RWPE2 (cell line): ENCODE data around the gene ZNF366.

Experiments
- ATAC-seq: fragments of 200-7000 bp; cut with Tn5 transposase; 3 replicates; pipeline ENCODE4 v1.9.1; 2021; ENCODE audit warnings: low read depth
- DNase-seq: peaks from one replicate; pipeline ENCODE4 v3.0.0-alpha.2; 2020; ENCODE audit warnings: low spot score
- H3K27ac ChIP-seq: fragments of 450-650 bp; 2 replicates; pipeline ENCODE4 v1.5.1; 2017; ENCODE audit warnings: mild to moderate bottlenecking; ENCODE audit not compliant: poor library complexity, severe bottlenecking
- H3K27me3 ChIP-seq: fragments of 250-450 bp; sonication (Bioruptor Pico); 2 replicates; pipeline ENCODE4 v1.5.1; 2021; ENCODE audit warnings: mild to moderate bottlenecking, moderate library complexity; ENCODE audit not compliant: insufficient read depth, poor library complexity, severe bottlenecking
- H3K36me3 ChIP-seq: fragments of 250-450 bp; sonication (Bioruptor Pico); 2 replicates; pipeline ENCODE4 v1.5.1; 2020; ENCODE audit warnings: low read depth, mild to moderate bottlenecking, moderate library complexity
- H3K4me1 ChIP-seq: fragments of 250-450 bp; sonication (Bioruptor Pico); 2 replicates; pipeline ENCODE4 v1.5.1; 2021; ENCODE audit warnings: mild to moderate bottlenecking, moderate library complexity; ENCODE audit not compliant: insufficient read depth, poor library complexity, severe bottlenecking
- H3K4me3 ChIP-seq: fragments of 250-450 bp; sonication (Bioruptor Pico); 2 replicates; pipeline ENCODE4 v1.5.1; 2021; ENCODE audit warnings: mild to moderate bottlenecking, moderate library complexity; ENCODE audit not compliant: severe bottlenecking
- H3K9me3 ChIP-seq: fragments of 250-450 bp; sonication (Bioruptor Pico); 2 replicates; pipeline ENCODE4 v1.5.1; 2021; ENCODE audit warnings: mild to moderate bottlenecking, moderate library complexity; ENCODE audit not compliant: severe bottlenecking
- TF ChIP-seq, protein P1 (sequence below): fragments of 450-650 bp; IDR thresholded peaks from one replicate; pipeline ENCODE4 v1.5.1; 2017; ENCODE audit warnings: mild to moderate bottlenecking, moderate library complexity; ENCODE audit not compliant: poor library complexity, severe bottlenecking

Gene ZNF366

DNA sequence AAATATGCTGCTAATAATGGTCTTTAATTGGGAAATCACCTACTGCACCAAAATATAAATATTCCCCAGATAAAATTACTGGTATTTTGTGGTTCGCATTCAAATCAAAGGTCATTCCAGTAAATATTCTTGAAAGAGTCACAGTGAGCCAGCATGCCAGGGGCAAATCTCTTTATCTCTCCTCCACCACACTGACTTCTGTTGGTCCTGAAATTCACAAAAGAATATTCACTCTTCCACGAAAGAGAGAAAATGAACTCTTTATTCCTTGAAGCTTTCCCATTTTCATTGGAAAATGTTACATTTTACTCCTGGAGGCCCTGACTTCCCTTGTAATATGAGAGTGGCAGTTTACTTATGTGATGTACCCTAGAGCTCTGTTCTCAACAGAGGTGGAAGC lies 39.7 kb downstream of the ZNF366 start:
- H3K27ac ChIP-seq, result peak overlapping the region; percentile 53
- DNase-seq, result no peak
- TF ChIP-seq, protein P1, sequence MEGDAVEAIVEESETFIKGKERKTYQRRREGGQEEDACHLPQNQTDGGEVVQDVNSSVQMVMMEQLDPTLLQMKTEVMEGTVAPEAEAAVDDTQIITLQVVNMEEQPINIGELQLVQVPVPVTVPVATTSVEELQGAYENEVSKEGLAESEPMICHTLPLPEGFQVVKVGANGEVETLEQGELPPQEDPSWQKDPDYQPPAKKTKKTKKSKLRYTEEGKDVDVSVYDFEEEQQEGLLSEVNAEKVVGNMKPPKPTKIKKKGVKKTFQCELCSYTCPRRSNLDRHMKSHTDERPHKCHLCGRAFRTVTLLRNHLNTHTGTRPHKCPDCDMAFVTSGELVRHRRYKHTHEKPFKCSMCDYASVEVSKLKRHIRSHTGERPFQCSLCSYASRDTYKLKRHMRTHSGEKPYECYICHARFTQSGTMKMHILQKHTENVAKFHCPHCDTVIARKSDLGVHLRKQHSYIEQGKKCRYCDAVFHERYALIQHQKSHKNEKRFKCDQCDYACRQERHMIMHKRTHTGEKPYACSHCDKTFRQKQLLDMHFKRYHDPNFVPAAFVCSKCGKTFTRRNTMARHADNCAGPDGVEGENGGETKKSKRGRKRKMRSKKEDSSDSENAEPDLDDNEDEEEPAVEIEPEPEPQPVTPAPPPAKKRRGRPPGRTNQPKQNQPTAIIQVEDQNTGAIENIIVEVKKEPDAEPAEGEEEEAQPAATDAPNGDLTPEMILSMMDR, result no peak
- H3K36me3 ChIP-seq, result no peaks in the 10 kb centered on the region
- peaks cover 38% of the 10 kb centered on the region for H3K4me1 ChIP-seq
- no peaks in the 10 kb centered on the region for H3K27me3 ChIP-seq
- no peak for ATAC-seq
- no peak overlapping the region for H3K4me3 ChIP-seq
- H3K9me3 ChIP-seq, result no peaks in the 10 kb centered on the region

DNA sequence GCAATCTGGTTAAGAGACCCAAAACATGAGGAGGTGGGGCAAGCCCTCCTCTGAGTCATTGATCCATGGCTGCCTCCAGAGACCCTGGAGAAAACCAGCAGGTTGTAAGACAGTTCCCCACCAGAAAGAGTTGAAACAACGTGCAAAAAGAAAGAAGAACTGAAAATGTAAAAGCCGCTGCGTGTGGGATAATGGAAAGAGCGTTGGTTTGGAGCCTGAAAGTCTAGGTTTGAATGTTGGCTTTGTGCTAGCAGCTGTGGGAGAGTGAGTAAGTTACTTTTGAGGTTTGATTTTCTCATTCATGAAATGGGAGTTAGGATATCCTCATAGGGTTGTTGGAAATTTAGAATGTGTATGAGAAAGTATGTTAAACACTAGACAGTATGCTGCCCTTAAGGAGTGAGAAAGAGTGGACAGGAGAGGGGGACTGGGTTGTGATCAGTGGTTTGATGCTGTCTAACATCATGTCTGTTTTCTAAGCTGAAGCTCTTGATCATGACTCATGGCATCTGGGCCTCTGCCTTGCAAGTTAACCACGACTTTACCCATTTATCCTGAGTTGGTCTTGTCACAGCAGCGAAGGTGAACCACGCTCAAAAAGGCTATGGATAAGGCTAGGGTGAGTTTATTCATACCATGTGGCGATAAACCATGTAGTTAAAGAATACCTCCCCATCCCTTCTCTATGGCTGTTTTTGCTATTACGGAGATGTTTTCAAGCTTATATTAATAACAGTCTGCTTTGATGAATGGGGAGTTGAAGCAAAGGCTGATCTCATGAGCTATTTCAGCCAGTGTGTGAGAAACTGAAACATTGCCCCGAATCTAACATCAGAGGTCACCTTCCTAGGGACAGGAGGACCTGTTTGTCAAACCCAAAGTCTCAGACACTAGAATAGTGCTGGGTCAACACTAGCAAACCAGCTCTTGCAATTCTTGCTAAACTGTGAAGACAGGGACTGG lies 41.3 kb downstream of the ZNF366 start:
- H3K27me3 ChIP-seq, result no peaks in the 10 kb centered on the region
- H3K36me3 ChIP-seq, result no peaks in the 10 kb centered on the region
- H3K4me1 ChIP-seq, result peaks cover 33% of the 10 kb centered on the region
- DNase-seq (no peak), ATAC-seq (no peak)
- no peak overlapping the region for H3K4me3 ChIP-seq
- H3K9me3 ChIP-seq, result no peaks in the 10 kb centered on the region
- TF ChIP-seq, protein P1, result no peak
- no peak overlapping the region for H3K27ac ChIP-seq

DNA sequence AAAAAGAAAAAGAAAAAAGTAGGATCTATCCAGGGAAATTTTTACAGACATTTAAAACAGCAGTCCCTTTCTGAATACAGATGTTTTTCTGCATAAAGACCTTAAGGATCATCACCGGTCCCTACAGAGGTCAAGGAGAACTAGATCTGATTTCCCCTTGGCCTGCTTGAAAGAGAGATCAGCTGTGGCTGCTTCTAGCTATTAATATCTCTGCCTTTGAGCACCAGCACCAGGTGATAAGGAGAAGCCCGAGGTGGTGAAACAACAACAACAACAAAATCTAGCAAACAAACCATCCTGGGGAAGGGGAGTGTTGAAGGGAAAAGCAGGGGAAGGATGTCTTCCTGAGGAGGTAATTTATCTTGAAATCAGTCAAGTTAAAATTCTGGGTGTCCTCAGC lies 42.1 kb downstream of the ZNF366 start:
- peak overlapping the region; percentile 80 for H3K27ac ChIP-seq
- no peak for ATAC-seq
- DNase-seq, result no peak

DNA sequence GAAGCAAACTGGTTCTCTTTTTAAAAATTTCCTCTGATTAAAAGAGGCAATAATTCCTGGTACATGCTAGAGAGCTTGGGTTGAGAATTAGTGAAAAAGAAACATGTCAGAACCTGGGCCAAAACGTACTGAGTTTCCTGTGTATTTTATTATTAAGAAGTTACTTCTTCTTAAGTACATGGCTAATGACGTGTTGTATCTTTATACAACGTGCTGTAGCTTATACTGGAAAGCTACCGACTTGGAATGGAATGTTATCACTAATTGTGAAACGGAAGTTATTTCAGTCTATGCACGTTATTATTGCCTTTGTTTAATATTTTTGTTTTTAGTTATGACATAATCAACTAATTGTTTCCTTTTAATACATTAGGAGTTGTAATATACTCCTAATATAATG lies 43.1 kb downstream of the ZNF366 start:
- H3K4me3 ChIP-seq, result no peak overlapping the region
- no peaks in the 10 kb centered on the region for H3K36me3 ChIP-seq
- H3K27me3 ChIP-seq, result no peaks in the 10 kb centered on the region
- peak overlapping the region; percentile 80 for H3K27ac ChIP-seq
- no peaks in the 10 kb centered on the region for H3K9me3 ChIP-seq
- TF ChIP-seq, protein P1, result no peak
- ATAC-seq (peak; percentile 39; the same call in 2 of the 3 replicates), DNase-seq (no peak)
- H3K4me1 ChIP-seq, result peaks cover 28% of the 10 kb centered on the region

More for the DNA sequence above, 42.1 kb downstream of the ZNF366 start:
- TF ChIP-seq, protein P1, result no peak
- H3K27me3 ChIP-seq, result no peaks in the 10 kb centered on the region
- no peaks in the 10 kb centered on the region for H3K9me3 ChIP-seq
- no peak overlapping the region for H3K4me3 ChIP-seq
- no peaks in the 10 kb centered on the region for H3K36me3 ChIP-seq
- peaks cover 28% of the 10 kb centered on the region for H3K4me1 ChIP-seq

DNA sequence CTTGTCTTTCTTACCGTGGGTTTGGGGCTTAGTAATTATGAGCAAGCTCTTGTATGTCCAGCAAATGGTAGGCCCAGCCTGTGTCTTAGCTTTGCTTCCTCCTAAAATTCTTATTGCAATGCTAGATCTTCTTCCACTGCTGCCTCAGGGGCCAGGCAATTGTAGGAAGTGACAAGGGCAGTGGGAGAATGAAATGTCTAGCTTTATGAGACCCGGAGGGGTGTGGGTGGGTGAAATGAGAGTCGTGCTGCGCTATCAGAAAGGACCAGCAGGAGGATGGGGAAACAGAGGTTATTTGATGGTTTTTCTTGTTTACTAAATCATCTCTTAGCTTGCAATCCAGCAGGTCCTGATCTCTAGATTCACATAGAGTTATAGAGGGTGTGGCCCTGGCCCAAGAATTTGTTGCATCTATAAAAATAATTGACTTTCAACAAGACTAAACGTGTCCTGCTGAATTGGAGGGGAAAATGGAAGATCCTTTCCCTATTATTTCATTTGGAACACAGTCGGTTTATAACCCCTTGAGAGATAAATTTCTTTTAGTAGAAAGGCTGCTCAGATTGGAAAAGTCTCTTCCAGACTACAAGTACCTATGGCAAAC lies 43.7 kb downstream of the ZNF366 start:
- peak overlapping the region; percentile 80 for H3K27ac ChIP-seq
- no peaks in the 10 kb centered on the region for H3K9me3 ChIP-seq
- H3K4me3 ChIP-seq, result no peak overlapping the region
- peaks cover 28% of the 10 kb centered on the region for H3K4me1 ChIP-seq
- DNase-seq (no peak), ATAC-seq (peak; percentile 55)
- no peaks in the 10 kb centered on the region for H3K36me3 ChIP-seq
- H3K27me3 ChIP-seq, result no peaks in the 10 kb centered on the region
- TF ChIP-seq, protein P1, result no peak
